CD4-positive, alpha-beta T cell treated with Interleukin-15 for 1 hour (primary cell): ENCODE results near the gene PPP2R2B.

Experiments
- DNase-seq: peaks from one replicate; pipeline ENCODE4 v3.0.0-alpha.2; 2020

PPP2R2B gene

DNA sequence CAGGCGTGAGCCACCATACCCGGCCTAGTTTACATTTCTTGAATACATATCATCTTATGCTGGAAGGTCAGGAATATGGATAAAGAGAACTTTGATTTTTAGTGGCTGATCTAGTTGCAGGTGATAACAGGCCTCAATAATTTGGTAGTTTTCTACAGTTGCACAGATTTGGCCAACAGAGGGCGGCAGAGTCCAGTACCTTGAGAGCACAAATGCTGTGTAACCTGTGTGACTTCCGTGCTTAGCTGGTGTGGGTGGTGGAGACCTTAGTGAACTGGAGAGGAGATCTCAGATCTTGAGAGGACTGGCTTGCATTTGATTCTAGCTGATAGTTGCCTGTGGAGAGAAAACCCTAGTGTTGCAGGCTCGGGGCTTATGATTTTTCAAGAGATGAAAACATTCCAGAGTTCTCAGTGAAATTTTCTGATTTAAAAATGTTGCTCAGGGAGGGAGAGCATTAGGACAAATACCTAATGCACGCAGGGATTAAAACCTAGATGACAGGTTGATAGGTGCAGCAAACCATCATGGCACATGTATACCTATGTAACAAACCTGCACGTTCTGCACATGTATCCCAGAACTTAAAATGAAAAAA is 345.2 kb downstream of the PPP2R2B start:
- peak; percentile 53 for DNase-seq
